ENCODE data around the gene PLCB4.

The PLCB4 gene

GRCh38 chr20:9269280-9269971, 200.5 kb downstream of the PLCB4 start:
- DNase-seq (ENCODE audit: low read depth in 2 of 2) = no peak

- DNase-seq (ENCODE audit: low read depth in 2 of 2) = no peak
Measured at GRCh38 chr20:9270831-9271230, 201.9 kb downstream of the PLCB4 start.

GRCh38 chr20:9276966-9277468, 208.1 kb downstream of the PLCB4 start:
- no peak for DNase-seq (ENCODE audit: low read depth in 2 of 2)

- no peak for DNase-seq (ENCODE audit: low read depth in 2 of 2)
Measured at GRCh38 chr20:9279918-9280401, 211.1 kb downstream of the PLCB4 start.

GRCh38 chr20:9280666-9281065, 211.8 kb downstream of the PLCB4 start:
- DNase-seq (ENCODE audit: low read depth in 2 of 2) = no peak

- DNase-seq (ENCODE audit: low read depth in 2 of 2) = no peak
Measured at GRCh38 chr20:9281803-9282202, 212.9 kb downstream of the PLCB4 start.

GRCh38 chr20:9285617-9286016, 216.7 kb downstream of the PLCB4 start:
- no peak for DNase-seq (ENCODE audit: low read depth in 2 of 2)

GRCh38 chr20:9286501-9287461, 217.9 kb downstream of the PLCB4 start:
- no peak for DNase-seq (ENCODE audit: low read depth in 2 of 2)

GRCh38 chr20:9287826-9288225, 218.9 kb downstream of the PLCB4 start:
- DNase-seq (ENCODE audit: low read depth in 2 of 2) = no peak

- DNase-seq (ENCODE audit: low read depth in 2 of 2) = no peak
Measured at GRCh38 chr20:9290331-9290730, 221.4 kb downstream of the PLCB4 start.

GRCh38 chr20:9293145-9293544, 224.3 kb downstream of the PLCB4 start:
- no peak for DNase-seq (ENCODE audit: low read depth in 2 of 2)

- DNase-seq (ENCODE audit: low read depth in 2 of 2) = no peak
Measured at GRCh38 chr20:9294041-9294440, 225.2 kb downstream of the PLCB4 start.

- no peak for DNase-seq (ENCODE audit: low read depth in 2 of 2)
Measured at GRCh38 chr20:9298906-9299305, 230.0 kb downstream of the PLCB4 start.

GRCh38 chr20:9300080-9300479, 231.2 kb downstream of the PLCB4 start:
- DNase-seq (ENCODE audit: low read depth in 2 of 2) = no peak

- DNase-seq (ENCODE audit: low read depth in 2 of 2) = no peak
Measured at GRCh38 chr20:9300534-9300933, 231.6 kb downstream of the PLCB4 start.

GRCh38 chr20:9301129-9302090, 232.5 kb downstream of the PLCB4 start:
- DNase-seq (ENCODE audit: low read depth in 2 of 2) = no peak

- DNase-seq (ENCODE audit: low read depth in 2 of 2) = no peak
Measured at GRCh38 chr20:9302091-9302462, 233.2 kb downstream of the PLCB4 start.

- no peak for DNase-seq (ENCODE audit: low read depth in 2 of 2)
Measured at GRCh38 chr20:9306521-9306920, 237.6 kb downstream of the PLCB4 start.

- DNase-seq (ENCODE audit: low read depth in 2 of 2) = no peak
Measured at GRCh38 chr20:9308056-9308455, 239.2 kb downstream of the PLCB4 start.

- no peak for DNase-seq (ENCODE audit: low read depth in 2 of 2)
Measured at GRCh38 chr20:9311132-9311531, 242.2 kb downstream of the PLCB4 start.

GRCh38 chr20:9319687-9320384, 250.9 kb downstream of the PLCB4 start:
- no peak for DNase-seq (ENCODE audit: low read depth in 2 of 2)

Measured in stimulated activated CD8-positive, alpha-beta memory T cell treated with anti-CD3 and anti-CD28 coated beads, Interleukin-15, amount 100 ng/mL, for 4 hours (primary cell).